Activated gamma-delta T cell treated with Interleukin-2 at 50 U/mL for 16 hours (primary cell): ENCODE data around the gene ARID1B.

Experiments used
- DNase-seq: peaks from one replicate; pipeline ENCODE4 v3.0.0-alpha.2; 2020

ARID1B gene

GRCh38 chr6:157172231-157172701 is 395.1 kb downstream of the ARID1B start:
- DNase-seq: no peak

- no peak for DNase-seq
These were observed 395.8 kb downstream of the ARID1B start for GRCh38 chr6:157172830-157173536.

GRCh38 chr6:157173776-157174175 is 396.6 kb downstream of the ARID1B start:
- DNase-seq: no peak

GRCh38 chr6:157174731-157175130 is 397.6 kb downstream of the ARID1B start:
- no peak for DNase-seq

GRCh38 chr6:157177731-157178336 is 400.7 kb downstream of the ARID1B start:
- DNase-seq: no peak

- no peak for DNase-seq
These were observed 404.5 kb downstream of the ARID1B start for GRCh38 chr6:157181649-157182048.

GRCh38 chr6:157182503-157183264 is 405.5 kb downstream of the ARID1B start:
- DNase-seq: no peak

GRCh38 chr6:157184202-157185015 is 407.2 kb downstream of the ARID1B start:
- peak; percentile 38 for DNase-seq

- no peak for DNase-seq
These were observed 408.0 kb downstream of the ARID1B start for GRCh38 chr6:157185171-157185570.

- no peak for DNase-seq
These were observed 408.8 kb downstream of the ARID1B start for GRCh38 chr6:157185986-157186385.

GRCh38 chr6:157186785-157187181 is 409.6 kb downstream of the ARID1B start:
- no peak for DNase-seq

- no peak for DNase-seq
These were observed 410.3 kb downstream of the ARID1B start for GRCh38 chr6:157187182-157188083.

- DNase-seq: no peak
These were observed 411.0 kb downstream of the ARID1B start for GRCh38 chr6:157188213-157188612.

GRCh38 chr6:157193443-157193996 is 416.3 kb downstream of the ARID1B start:
- DNase-seq: no peak

- DNase-seq: no peak
These were observed 416.9 kb downstream of the ARID1B start for GRCh38 chr6:157194110-157194509.

- no peak for DNase-seq
These were observed 417.5 kb downstream of the ARID1B start for GRCh38 chr6:157194643-157195042.

GRCh38 chr6:157196391-157196790 is 419.2 kb downstream of the ARID1B start:
- no peak for DNase-seq

- no peak for DNase-seq
These were observed 421.5 kb downstream of the ARID1B start for GRCh38 chr6:157198425-157199279.

GRCh38 chr6:157200117-157200516 is 422.9 kb downstream of the ARID1B start:
- no peak for DNase-seq

- DNase-seq: no peak
These were observed 423.4 kb downstream of the ARID1B start for GRCh38 chr6:157200611-157201010.

- DNase-seq: no peak
These were observed 423.9 kb downstream of the ARID1B start for GRCh38 chr6:157201083-157201482.
